Measurements from ENCODE around the gene ASAP2. TPM values are rescaled to one million over a fixed set of nuclear protein-coding genes. Genes with fewer than 3 reads are reported as not detected.

Gene ASAP2
- total RNA-seq: 10 to 100 TPM; 20.4 to 26.0 (median 23.4) TPM

- Histone ChIP-seq H3K27ac (peak within 1 kb of the TSS; percentile 84 to 91 (median 89)), H3K4me3 (peak within 1 kb of the TSS; percentile 63 to 79 (median 69)), H3K9me3 (no peaks in the 10 kb centered on the region), H3K4me1 (peaks cover 3 to 32% (median 18%) of the 10 kb centered on the region in 4 donors), H3K36me3 (no peaks in the 10 kb centered on the region), H3K27me3 (peaks cover 0 to 2% (median 0%) of the 10 kb centered on the region in 4 donors)
- ATAC-seq (ENCODE audit: low FRiP score in 2 of 2) (peak; percentile 87 to 90), DNase-seq (peak; percentile 67 to 95)
- TF ChIP-seq CTCF (IDR thresholded peaks at IDR 0.05) (peak; percentile 72 to 94 (median 92)), POLR2AphosphoS5 (IDR thresholded peaks at IDR 0.05) (peak; percentile 25 to 50), EP300 (IDR thresholded peaks at IDR 0.05) (peak in 1 of 4 donors; percentile 46), POLR2A (IDR thresholded peaks at IDR 0.05) (peak in 1 of 4 donors; percentile 36)
- WGBS, 2 donors: 5 to 10% methylated on average over 27 to 44 of the region's 128 CpGs
Observed at GRCh38 chr2:9205963-9206948, at the start of gene ASAP2. TSS of gene ASAP2 (plus strand) at chr2:9206812. CDS start at chr2:9207105, 293 bp downstream.

DNA sequence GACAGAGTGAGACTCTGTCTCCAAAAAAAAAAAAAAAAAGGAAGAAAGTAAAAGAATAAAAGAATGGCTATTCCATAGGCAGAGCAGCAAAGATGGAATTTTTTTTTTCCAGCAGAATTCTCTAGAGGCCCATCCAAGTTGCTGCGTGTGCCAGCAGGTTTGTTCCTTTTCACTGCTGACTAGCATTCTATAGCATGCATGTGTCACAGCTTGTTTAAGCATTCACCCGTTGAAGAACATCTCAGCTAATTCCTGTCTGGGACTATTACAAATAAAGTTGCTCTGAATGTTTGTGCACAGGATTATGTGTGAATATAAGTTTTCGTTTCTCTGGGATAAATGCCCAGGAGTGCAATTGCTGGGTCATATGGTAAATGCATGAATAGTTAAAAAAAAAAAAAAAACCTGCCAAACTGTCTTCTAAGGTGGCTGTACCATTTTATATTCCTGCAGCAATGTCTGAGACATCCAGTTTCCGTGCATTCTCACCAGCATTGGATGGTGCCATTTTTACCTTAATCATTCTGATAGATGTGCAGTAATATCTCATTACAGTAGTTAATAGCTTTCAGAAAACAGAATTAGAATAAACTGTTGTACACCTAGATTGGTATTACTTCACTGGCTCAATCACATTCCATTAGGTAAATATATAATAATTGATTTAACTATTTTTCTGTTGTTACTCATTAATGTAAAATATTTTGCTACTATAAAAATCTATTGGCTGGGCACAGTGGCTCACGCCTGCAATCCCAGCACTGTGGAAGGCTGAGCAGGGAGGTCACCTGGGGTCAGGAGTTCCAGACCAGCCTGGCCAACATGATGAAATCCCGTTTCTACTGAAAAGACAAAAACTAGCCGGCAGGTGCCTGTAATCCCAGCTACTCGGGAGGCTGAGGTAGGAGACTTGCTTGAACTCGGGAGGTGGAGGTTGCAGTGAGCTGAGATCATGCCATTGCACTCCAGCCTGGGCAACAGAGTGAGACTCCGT is 47.5 kb upstream of the ASAP2 start:
- no peaks in the 10 kb centered on the region for H3K36me3 ChIP-seq
- DNase-seq (no peak), ATAC-seq (ENCODE audit: low FRiP score in 2 of 2) (no peak)
- 83 to 85% methylated on average over 9 to 10 of the region's 10 CpGs for WGBS, 2 donors
- TF ChIP-seq EP300 (IDR thresholded peaks at IDR 0.05): no peak
- TF ChIP-seq POLR2AphosphoS5 (IDR thresholded peaks at IDR 0.05): no peak
- TF ChIP-seq CTCF (IDR thresholded peaks at IDR 0.05): no peak
- no peak for TF ChIP-seq POLR2A (IDR thresholded peaks at IDR 0.05)
- H3K9me3 ChIP-seq: no peaks in the 10 kb centered on the region
- H3K27me3 ChIP-seq: no peaks in the 10 kb centered on the region
- H3K4me3 ChIP-seq: no peak overlapping the region
- H3K27ac ChIP-seq: no peak overlapping the region
- H3K4me1 ChIP-seq: no peaks in the 10 kb centered on the region

GRCh38 chr2:9160732-9161131 is 45.9 kb upstream of the ASAP2 start:
- H3K9me3 ChIP-seq: no peaks in the 10 kb centered on the region
- no peak overlapping the region for H3K4me3 ChIP-seq
- H3K36me3 ChIP-seq: no peaks in the 10 kb centered on the region
- DNase-seq (no peak), ATAC-seq (ENCODE audit: low FRiP score in 2 of 2) (no peak)
- TF ChIP-seq POLR2AphosphoS5 (IDR thresholded peaks at IDR 0.05): no peak
- TF ChIP-seq EP300 (IDR thresholded peaks at IDR 0.05): no peak
- TF ChIP-seq CTCF (IDR thresholded peaks at IDR 0.05): no peak
- TF ChIP-seq POLR2A (IDR thresholded peaks at IDR 0.05): no peak
- WGBS, 2 donors: 86 to 91% methylated on average over 7 of the region's 7 CpGs
- no peaks in the 10 kb centered on the region for H3K4me1 ChIP-seq
- H3K27me3 ChIP-seq: no peaks in the 10 kb centered on the region
- H3K27ac ChIP-seq: no peak overlapping the region

DNA sequence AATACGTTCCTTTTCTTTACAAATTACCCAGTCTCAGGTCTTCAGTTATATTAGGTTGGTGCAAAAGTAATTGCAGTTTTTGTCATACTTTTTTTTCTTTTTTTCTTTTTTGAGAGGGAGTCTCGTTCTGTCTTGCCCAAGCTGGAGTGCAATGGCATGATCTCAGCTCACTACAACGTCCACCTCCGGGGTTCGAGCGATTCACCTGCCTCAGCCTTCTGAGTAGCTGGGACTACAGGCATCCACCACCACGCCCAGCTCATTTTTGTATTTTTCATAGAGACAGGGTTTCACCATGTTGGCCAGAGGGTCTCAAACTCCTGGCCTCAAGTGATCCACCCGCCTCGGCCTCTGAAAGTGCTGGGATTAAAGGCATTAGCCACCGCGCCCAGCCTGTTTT is 43.8 kb upstream of the ASAP2 start:
- no peaks in the 10 kb centered on the region for H3K27me3 ChIP-seq
- WGBS, 2 donors: 85 to 95% methylated on average over 11 of the region's 11 CpGs
- H3K9me3 ChIP-seq: no peaks in the 10 kb centered on the region
- no peak overlapping the region for H3K4me3 ChIP-seq
- H3K4me1 ChIP-seq: peaks cover 3 to 12% (median 8%) of the 10 kb centered on the region in 4 donors
- no peak for DNase-seq
- no peak for ATAC-seq (ENCODE audit: low FRiP score in 2 of 2)
- H3K36me3 ChIP-seq: no peaks in the 10 kb centered on the region
- H3K27ac ChIP-seq: no peak overlapping the region
- TF ChIP-seq CTCF (IDR thresholded peaks at IDR 0.05) (no peak), POLR2A (IDR thresholded peaks at IDR 0.05) (no peak), EP300 (IDR thresholded peaks at IDR 0.05) (no peak), POLR2AphosphoS5 (IDR thresholded peaks at IDR 0.05) (no peak)
